HG03354 (cell line): ENCODE data around the gene SLC7A11.
A peak's percentile ranks its signal among the peaks of the same experiment; 100 is the strongest.
"Not testable (repeated sequence)": the region's sequence is repeated elsewhere in the genome, so short reads cannot be mapped to it uniquely, and the experiment has no call there.

Experiments
- ATAC-seq: cut with Tn5 transposase; IDR thresholded peaks from one replicate; pipeline ENCODE4 v1.9.1; 2021; ENCODE audit warnings: mild to moderate bottlenecking; ENCODE audit not compliant: unreplicated experiment, poor library complexity, severe bottlenecking

SLC7A11 gene

DNA sequence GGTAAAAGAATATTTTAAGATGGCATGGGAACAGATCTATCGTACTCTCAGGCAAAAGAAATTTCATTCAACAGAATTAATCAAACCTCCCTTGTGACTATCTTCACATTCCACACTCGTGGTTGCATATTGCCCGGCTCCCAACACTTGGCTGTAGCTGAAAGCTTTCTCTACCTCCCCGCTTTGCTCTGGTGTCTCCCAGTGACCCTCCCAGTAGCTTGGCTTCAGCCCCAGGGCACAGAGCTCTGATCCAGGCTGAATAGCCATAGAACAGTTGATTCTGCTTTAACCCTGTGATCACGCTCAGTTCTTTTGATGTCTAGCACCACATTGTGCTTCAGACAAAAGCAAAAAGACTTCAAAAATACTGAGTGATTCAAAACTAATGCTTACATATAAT, 24.6 kb downstream of the SLC7A11 start:
- ATAC-seq, result no peak

DNA sequence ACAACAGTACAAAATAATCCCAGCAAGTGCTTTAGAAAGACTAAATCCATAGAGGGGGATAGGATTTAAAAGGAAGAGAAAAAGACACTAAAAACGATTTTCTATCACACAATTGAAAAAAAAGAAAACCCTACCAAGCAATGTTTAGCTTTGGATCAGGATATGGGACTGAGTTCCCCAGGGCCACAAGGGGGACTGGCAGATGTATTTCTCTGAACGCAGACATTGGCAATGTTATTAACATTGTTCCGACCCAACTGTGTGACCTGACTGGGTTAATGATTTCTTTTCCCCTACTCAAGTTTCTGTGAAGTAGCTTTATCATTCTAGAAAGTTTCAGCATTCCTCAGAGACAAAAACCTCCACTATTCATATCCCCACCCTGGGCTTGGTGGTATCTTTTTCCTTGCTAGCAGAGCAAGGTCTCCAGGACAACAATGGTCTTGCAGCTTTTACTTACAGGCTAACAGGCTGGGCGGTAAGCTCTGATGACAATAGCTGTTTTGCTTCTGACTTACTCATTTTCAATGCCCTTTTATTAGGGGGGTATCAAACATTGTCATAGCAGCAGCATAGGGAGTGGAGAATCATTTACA, 25.8 kb downstream of the SLC7A11 start:
- no peak for ATAC-seq

GRCh38 chr4:138210576-138210975, 31.6 kb downstream of the SLC7A11 start:
- ATAC-seq, result not testable (repeated sequence)

GRCh38 chr4:138209094-138209493, 33.1 kb downstream of the SLC7A11 start:
- ATAC-seq, result no peak

GRCh38 chr4:138205531-138206233, 36.5 kb downstream of the SLC7A11 start:
- ATAC-seq, result no peak

GRCh38 chr4:138204507-138204906, 37.6 kb downstream of the SLC7A11 start:
- ATAC-seq, result no peak

DNA sequence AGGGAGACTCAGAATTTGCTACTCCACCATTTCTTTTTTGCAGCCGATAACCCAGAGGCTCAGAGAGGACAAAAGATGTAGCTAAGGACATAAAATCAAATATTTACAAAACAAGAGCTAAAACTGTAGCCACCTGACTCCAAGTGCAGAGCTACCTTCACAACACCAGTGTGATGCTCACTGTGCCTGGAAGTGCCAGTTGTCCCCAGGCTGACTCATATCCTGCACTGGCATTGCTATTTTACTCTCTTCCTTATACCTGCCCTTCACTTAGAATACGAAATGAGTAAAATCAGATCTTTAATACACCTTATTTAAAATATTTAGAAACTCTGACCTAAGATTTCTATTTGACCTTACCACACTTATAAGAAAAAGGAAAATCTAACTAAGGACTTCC, 39.5 kb downstream of the SLC7A11 start:
- no peak for ATAC-seq

DNA sequence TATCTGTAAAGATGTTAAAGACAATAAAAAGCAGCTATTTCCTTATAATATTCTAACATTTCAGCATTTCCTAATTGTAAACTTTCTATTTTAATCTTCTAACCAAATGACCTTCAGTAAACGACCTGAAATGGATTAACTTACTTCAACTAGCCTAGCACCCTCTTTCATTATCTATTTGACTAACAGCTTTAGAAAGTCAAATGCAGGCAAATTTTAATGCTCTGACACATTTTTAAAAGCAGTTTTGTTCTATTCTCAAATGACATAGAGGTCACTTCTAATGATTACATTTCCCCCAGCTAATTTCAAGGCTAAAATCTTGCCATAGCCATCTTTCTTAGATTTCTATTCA, 41.9 kb downstream of the SLC7A11 start:
- ATAC-seq, result peak; percentile 70

DNA sequence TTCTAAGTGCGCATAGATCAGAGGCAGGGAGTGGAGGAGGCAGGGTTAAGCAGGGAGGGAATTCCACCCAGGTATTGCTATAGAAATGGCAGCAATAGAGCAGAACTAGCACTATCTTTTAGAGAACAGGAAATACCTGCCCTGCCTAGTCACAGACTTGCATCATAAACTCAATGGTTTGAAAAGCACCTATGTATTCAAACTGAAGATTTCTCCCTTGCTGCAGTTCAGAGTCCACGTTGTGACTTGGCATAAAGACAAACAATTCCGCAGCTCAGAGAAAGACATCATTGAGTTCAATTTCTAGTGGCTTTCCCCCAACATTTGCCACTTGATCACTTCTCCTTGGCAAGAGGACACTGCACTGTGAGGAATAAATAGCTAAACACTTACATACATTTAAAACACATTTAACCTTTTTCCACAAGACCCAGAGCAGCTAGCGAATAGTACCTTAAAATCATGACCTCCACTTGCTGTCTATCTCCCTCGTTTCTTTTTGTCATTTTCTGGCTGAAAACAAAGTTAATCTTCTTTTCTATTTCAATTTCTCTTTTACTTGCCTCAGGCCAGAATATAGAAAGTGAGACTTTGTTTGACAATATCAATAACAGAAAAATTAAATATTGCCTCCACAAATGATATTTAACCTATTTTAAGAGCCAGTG, 42.4 kb downstream of the SLC7A11 start:
- peak; percentile 82 for ATAC-seq

DNA sequence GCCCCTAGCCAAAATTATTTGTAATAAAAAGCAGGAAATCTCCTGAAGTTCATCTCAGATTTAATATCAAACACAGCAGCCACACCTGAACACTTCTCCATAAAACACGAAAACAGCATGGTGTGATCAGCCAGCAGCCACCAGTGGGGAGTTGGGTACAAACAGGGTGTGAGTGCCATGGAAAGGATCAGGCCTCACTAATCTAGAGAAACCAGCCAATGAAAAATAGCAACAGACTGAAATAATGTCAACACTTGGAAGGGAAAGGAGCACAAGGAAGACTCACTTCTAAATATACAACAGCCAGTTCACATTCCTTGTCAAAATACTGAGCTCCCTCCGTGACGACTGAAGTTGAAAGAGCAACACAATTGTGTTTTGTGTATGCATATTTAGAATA, 46.0 kb downstream of the SLC7A11 start:
- no peak for ATAC-seq

DNA sequence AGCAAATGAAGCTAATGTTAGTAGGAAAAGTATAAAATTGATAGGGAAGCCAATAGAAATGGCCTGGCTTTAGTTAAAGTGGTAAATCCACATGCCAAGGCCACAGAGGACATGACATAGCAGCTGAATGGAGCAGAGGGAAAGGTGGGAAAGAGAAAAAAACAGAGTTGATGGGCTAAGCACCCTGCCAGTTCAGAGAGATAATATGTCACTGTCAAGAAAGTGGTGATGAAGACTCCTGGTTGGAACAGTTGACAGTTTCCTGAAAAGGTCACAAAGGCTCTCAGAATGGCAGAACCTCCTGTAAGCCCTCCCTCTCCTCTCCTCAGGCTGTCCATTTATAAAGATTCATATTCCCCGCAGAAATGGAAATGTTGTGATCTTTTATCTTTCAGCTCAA, 48.2 kb downstream of the SLC7A11 start:
- no peak for ATAC-seq

DNA sequence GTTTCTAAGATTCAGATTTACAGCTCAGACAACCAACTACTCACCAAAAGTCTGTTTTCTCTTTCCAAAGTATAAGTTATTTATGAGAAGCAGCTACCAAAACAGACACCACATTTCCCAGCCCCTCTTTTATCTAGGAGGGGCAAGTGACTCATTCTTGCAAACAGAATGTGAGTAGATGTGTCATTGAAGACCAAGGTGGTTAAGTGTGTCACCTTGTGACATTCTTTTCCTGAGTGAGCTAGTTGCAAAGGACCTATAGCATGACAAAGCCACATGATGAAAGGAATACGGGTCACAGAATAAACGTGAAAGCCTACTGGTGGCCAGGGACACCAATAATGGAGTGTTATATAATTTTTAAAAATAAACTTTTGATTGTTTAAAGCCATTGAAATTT, 50.0 kb downstream of the SLC7A11 start:
- ATAC-seq, result peak; percentile 63

DNA sequence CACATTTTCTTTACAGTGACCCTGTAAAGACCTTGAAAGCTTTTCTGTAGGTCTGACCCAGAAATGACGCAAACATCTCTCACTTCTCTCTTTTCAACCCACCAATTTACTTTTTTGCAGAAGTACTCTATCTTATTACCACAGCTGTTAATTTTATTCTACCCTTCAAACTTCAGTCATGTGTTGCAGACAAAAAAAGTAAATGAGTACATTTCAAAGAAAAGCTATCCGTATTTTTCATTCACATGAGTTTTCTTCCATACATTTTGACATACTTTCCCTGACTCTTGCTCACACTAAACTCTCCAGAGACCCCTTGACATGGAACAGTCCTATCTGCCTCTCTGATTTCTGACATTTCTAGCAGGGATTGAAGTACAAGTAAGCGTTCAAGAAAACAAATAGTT, 51.7 kb downstream of the SLC7A11 start:
- peak; percentile 98 for ATAC-seq

- no peak for ATAC-seq
Observed at GRCh38 chr4:138189206-138189605, 52.9 kb downstream of the SLC7A11 start.

DNA sequence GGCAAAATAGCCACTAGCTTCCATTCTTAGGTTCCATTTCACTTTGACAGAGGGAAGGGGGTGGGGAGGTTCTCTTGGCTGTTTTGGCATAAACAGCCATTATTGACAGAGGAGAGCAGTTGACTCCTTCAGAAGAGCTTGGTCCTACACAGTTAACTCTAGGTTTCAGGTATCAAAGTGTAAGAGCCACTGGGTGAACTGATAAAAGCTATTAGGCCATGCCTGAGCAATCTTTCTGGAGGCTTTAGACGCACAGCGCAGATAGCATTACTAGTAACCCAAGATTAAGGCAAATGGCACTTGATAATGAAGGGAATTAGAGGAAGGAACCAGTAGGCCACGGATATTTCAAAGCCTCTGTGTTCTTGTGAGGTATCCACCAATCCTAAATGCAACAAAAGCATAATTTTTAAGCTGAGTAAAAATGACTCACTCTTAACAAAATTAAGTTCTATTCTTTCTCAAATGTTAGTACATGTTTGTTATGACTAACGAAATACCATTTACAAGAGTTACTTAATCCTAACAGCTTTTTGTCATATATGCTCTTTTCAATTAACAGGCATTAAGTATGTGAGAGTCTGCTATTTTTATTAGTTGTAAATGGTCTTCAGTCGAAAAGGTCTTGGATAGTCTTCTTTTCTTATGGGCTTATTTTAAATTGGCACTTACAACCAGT, 53.6 kb downstream of the SLC7A11 start:
- no peak for ATAC-seq

GRCh38 chr4:138185859-138186645, 56.1 kb downstream of the SLC7A11 start:
- no peak for ATAC-seq

DNA sequence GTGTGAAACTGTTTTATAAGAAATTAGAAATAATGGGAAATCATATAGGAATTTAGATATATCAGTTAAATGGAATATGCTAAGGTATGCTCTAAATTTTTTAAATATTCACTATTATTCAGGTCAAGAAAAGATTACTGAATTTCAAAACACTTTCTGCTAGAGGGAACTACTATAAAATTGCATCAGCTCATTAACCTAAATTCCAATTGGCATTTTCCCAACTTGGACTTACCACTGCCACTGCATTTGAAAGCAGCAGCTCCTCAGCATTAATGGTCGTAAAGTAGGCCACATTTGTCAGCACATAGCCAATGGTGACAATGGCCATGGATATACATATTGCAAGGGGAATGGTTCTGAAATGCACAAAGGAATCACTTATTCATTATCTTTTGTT, 57.3 kb downstream of the SLC7A11 start:
- ATAC-seq, result no peak

GRCh38 chr4:138182838-138183426, 59.2 kb downstream of the SLC7A11 start:
- peak; percentile 67 for ATAC-seq

- ATAC-seq, result no peak
Observed at GRCh38 chr4:138181287-138181686, 60.9 kb downstream of the SLC7A11 start.

GRCh38 chr4:138178566-138178965, 63.6 kb downstream of the SLC7A11 start:
- peak; percentile 47 for ATAC-seq
